GM23338 (cell line): Measurements from ENCODE around the gene TNNT1. TPM values are rescaled to one million over a fixed set of nuclear protein-coding genes. Genes with fewer than 3 reads are reported as not detected.

ENCODE experiments used
- ATAC-seq: fragments of 200-7000 bp; cut with Tn5 transposase; 3 replicates; pipeline ENCODE4 v1.9.1; 2020
- DNase-seq: peaks from one replicate; pipeline ENCODE4 v3.0.0-alpha.2; 2015; ENCODE audit warnings: low spot score
- H2AFZ ChIP-seq: fragments of 200-600 bp; sonication (generic); 2 replicates; pipeline ENCODE4 v1.8.0; 2016; ENCODE audit warnings: antibody characterized with exemption, mild to moderate bottlenecking, moderate library complexity
- H3F3A ChIP-seq: fragments of 200-600 bp; sonication (generic); replicated peaks from 2 replicates; pipeline ENCODE4 v1.8.0; 2017; ENCODE audit warnings: antibody characterized with exemption, mixed run types, low read depth
- H3K27ac ChIP-seq: fragments of 200-600 bp; sonication (generic); 2 replicates; pipeline ENCODE4 v1.6.1; 2016; ENCODE audit warnings: low read depth
- H3K27me3 ChIP-seq: fragments of 200-600 bp; sonication (generic); 2 replicates; pipeline ENCODE4 v1.8.0; 2016; ENCODE audit warnings: mild to moderate bottlenecking, mixed run types, moderate library complexity; ENCODE audit not compliant: insufficient read depth
- H3K36me3 ChIP-seq: fragments of 200-600 bp; sonication (generic); 2 replicates; pipeline ENCODE4 v1.8.0; 2016; ENCODE audit warnings: mild to moderate bottlenecking; ENCODE audit not compliant: insufficient read depth
- H3K4me1 ChIP-seq: fragments of 200-600 bp; sonication (generic); 2 replicates; pipeline ENCODE4 v1.8.0; 2016; ENCODE audit warnings: mild to moderate bottlenecking, moderate library complexity; ENCODE audit not compliant: insufficient read depth
- H3K4me2 ChIP-seq: fragments of 200-600 bp; sonication (generic); 2 replicates; pipeline ENCODE4 v1.7.1; 2017; ENCODE audit warnings: mixed run types
- H3K4me3 ChIP-seq: fragments of 200-600 bp; sonication (generic); 2 replicates; pipeline ENCODE4 v1.6.1; 2016; ENCODE audit warnings: mixed run types
- H3K79me2 ChIP-seq: fragments of 200-600 bp; sonication (generic); replicated peaks from 2 replicates; pipeline ENCODE4 v1.8.0; 2017; ENCODE audit warnings: mild to moderate bottlenecking; ENCODE audit not compliant: insufficient read depth
- H3K9me2 ChIP-seq: fragments of 200-600 bp; sonication (generic); 2 replicates; pipeline ENCODE4 v1.8.0; 2017; ENCODE audit not compliant: insufficient read depth
- H4K20me1 ChIP-seq: fragments of 200-600 bp; sonication (generic); replicated peaks from 2 replicates; pipeline ENCODE4 v1.8.0; 2017; ENCODE audit warnings: mild to moderate bottlenecking; ENCODE audit not compliant: insufficient read depth
- H3K27ac Mint-ChIP-seq: 2 replicates; pipeline ENCODE4 v1.8.0; 2020; ENCODE audit warnings: inconsistent platforms, mild to moderate bottlenecking, moderate library complexity, mixed read lengths
- H3K27me3 Mint-ChIP-seq: 3 replicates; pipeline ENCODE4 v1.8.0; 2022; ENCODE audit warnings: low read depth, mild to moderate bottlenecking, moderate library complexity, mixed read lengths, inconsistent platforms; ENCODE audit not compliant: insufficient read depth, poor library complexity
- H3K36me3 Mint-ChIP-seq: 3 replicates; pipeline ENCODE4 v1.8.0; 2021; ENCODE audit warnings: low read depth, mild to moderate bottlenecking, inconsistent platforms, moderate library complexity, mixed read lengths
- H3K4me1 Mint-ChIP-seq: 3 replicates; pipeline ENCODE4 v1.8.0; 2020; ENCODE audit warnings: mild to moderate bottlenecking, inconsistent platforms, mixed read lengths
- H3K4me3 Mint-ChIP-seq: 3 replicates; pipeline ENCODE4 v1.8.0; 2021; ENCODE audit warnings: moderate library complexity, mild to moderate bottlenecking, inconsistent platforms, mixed read lengths
- H3K9me3 Mint-ChIP-seq: 3 replicates; pipeline ENCODE4 v1.8.0; 2020; ENCODE audit warnings: moderate library complexity, mild to moderate bottlenecking, inconsistent platforms, mixed read lengths
- CREB1 ChIP-seq: fragments of 250-450 bp; sonication (Bioruptor Pico); IDR thresholded peaks from 2 replicates; pipeline ENCODE4 v1.5.0; 2020; ENCODE audit warnings: low read depth, mild to moderate bottlenecking, moderate library complexity
- CTCF ChIP-seq, 2 experiments: fragments of 200-600 bp in 1 of 2; sonication (generic) in 1 of 2; conservative IDR thresholded peaks; 2 replicates each; pipeline versions ENCODE4 v1.5.1 to v1.6.1; 2016 to 2017; ENCODE audit warnings: antibody characterized with exemption in 2 of 2, low read depth in 2 of 2, mild to moderate bottlenecking in 2 of 2, moderate library complexity in 1 of 2
- ETS1 ChIP-seq: IDR thresholded peaks from 2 replicates; pipeline ENCODE4 v1.6.1; 2016; ENCODE audit warnings: antibody characterized with exemption
- EZH2 ChIP-seq: fragments of 200-600 bp; sonication (generic); IDR thresholded peaks from one replicate; pipeline ENCODE4 v1.8.0; 2017; ENCODE audit warnings: antibody characterized with exemption, mild to moderate bottlenecking, low read depth; ENCODE audit not compliant: unreplicated experiment
- EZH2phosphoT487 ChIP-seq: fragments of 200-600 bp; sonication (generic); IDR thresholded peaks from one replicate; pipeline ENCODE4 v1.8.1; 2018; ENCODE audit warnings: antibody characterized with exemption; ENCODE audit not compliant: unreplicated experiment
- JUNB ChIP-seq: IDR thresholded peaks from one replicate; pipeline ENCODE4 v1.6.1; 2016; ENCODE audit warnings: antibody characterized with exemption; ENCODE audit not compliant: unreplicated experiment
- NANOG ChIP-seq: IDR thresholded peaks from 2 replicates; pipeline ENCODE4 v1.6.1; 2016; ENCODE audit warnings: antibody characterized with exemption, borderline replicate concordance
- POLR2AphosphoS5 ChIP-seq: IDR thresholded peaks from 2 replicates; pipeline ENCODE4 v1.6.1; 2016; ENCODE audit warnings: antibody characterized with exemption, low read depth
- ZNF462 ChIP-seq: fragments of 250-450 bp; sonication (Bioruptor Pico); IDR thresholded peaks from 2 replicates; pipeline ENCODE4 v1.5.0; 2020; ENCODE audit warnings: mild to moderate bottlenecking, moderate library complexity
- polyA plus RNA-seq: library from polyadenylated mRNA; unstranded; fragments of >200 nt; fragmentation: Nextera tagmentation; extraction: Ambion mirVana; gene quantifications from 2 replicates; pipeline ENCODE4 v1.2.1, GENCODE V29; 2016
- total RNA-seq: library from RNA; depleted of rRNA; stranded (reverse); fragments of >200 nt; shearing (Covaris generic); gene quantifications from 2 replicates; pipeline ENCODE4 v1.2.3, GENCODE V29; 2014

TNNT1 gene
- total and polyA plus RNA-seq, 2 experiments from 2014 or later: 59.3 to 150 TPM

GRCh38 chr19:55098716-55099556 lies 50.1 kb downstream of the TNNT1 start (continued):
- TF ChIP-seq CTCF (conservative IDR thresholded peaks at IDR 0.05; ENCODE audit: low read depth in 2 of 2) (peak; percentile 29 to 62; a peak in 3 of 4 replicates), CREB1 (no peak)

- H3K4me1 Mint-ChIP-seq: peaks cover 19% of the 10 kb centered on the region
- H3K4me2 ChIP-seq: no peak overlapping the region
- peaks cover 8% of the 10 kb centered on the region; the same call in 1 of the 2 replicates for H3F3A ChIP-seq
- peaks cover 14% of the 10 kb centered on the region for H3K4me1 ChIP-seq
- H3K27ac ChIP-seq: no peak overlapping the region
- peaks cover 1% of the 10 kb centered on the region for H3K36me3 ChIP-seq
- no peak overlapping the region for H2AFZ ChIP-seq
- no peaks in the 10 kb centered on the region for H3K27me3 ChIP-seq
- H3K9me2 ChIP-seq: no peaks in the 10 kb centered on the region
- H3K27ac Mint-ChIP-seq: no peak overlapping the region
- H4K20me1 ChIP-seq: peaks cover 3% of the 10 kb centered on the region; the same call in 1 of the 2 replicates
- no peak overlapping the region for H3K4me3 ChIP-seq
- DNase-seq: no peak
- peaks cover 14% of the 10 kb centered on the region for H3K36me3 Mint-ChIP-seq
- H3K79me2 ChIP-seq: no peaks in the 10 kb centered on the region
- H3K4me3 Mint-ChIP-seq: no peak overlapping the region
- peaks cover 16% of the 10 kb centered on the region for H3K27me3 Mint-ChIP-seq
- no peaks in the 10 kb centered on the region for H3K9me3 Mint-ChIP-seq
- no peak for ATAC-seq
- TF ChIP-seq NANOG (no peak), EZH2phosphoT487 (no peak), POLR2AphosphoS5 (no peak), ZNF462 (no peak), CREB1 (no peak), EZH2 (no peak), ETS1 (no peak), JUNB (no peak)
Observed at GRCh38 chr19:55097864-55098715, 50.9 kb downstream of the TNNT1 start.
